CD4-positive, CD25-positive, alpha-beta regulatory T cell (primary cell): ENCODE data around the gene TDG. TPM values are rescaled to one million over a fixed set of nuclear protein-coding genes. Genes with fewer than 3 reads are reported as not detected.

Experiments used
- ATAC-seq, 2 donors: fragments of 150-1000 bp; cut with Tn5 transposase; one replicate each; pipeline ENCODE4 v1.10.0; 2021; ENCODE audit warnings: low read depth in 2 of 2, moderate number of reproducible peaks in 2 of 2, moderate library complexity in 1 of 2
- DNase-seq, 3 donors: peaks; one replicate each; pipeline versions ENCODE4 v3.0.0 to v3.0.0-alpha.2; 2012 to 2022; ENCODE audit warnings: mixed read lengths in 1 of 3
- H3K27ac ChIP-seq: one replicate; pipeline ENCODE4 v1.7.0; 2013; ENCODE audit warnings: mild to moderate bottlenecking, low read length; ENCODE audit not compliant: insufficient read depth, poor library complexity, severe bottlenecking
- H3K27me3 ChIP-seq: one replicate; pipeline ENCODE4 v1.7.0; 2013; ENCODE audit warnings: low read length; ENCODE audit not compliant: control insufficient read depth, insufficient read depth
- H3K36me3 ChIP-seq: one replicate; pipeline ENCODE4 v1.7.0; 2013; ENCODE audit warnings: mild to moderate bottlenecking, low read length, moderate library complexity; ENCODE audit not compliant: control insufficient read depth, insufficient read depth
- H3K4me1 ChIP-seq: 2 replicates; pipeline ENCODE4 v1.7.0; 2013; ENCODE audit warnings: mild to moderate bottlenecking, low read length; ENCODE audit not compliant: insufficient read depth, control insufficient read depth, poor library complexity, severe bottlenecking
- H3K4me3 ChIP-seq: one replicate; pipeline ENCODE4 v1.7.0; 2013; ENCODE audit warnings: low read depth, mild to moderate bottlenecking, low read length, moderate library complexity
- H3K9me3 ChIP-seq, 2 experiments: 1 replicate in 1 of 2; 2 replicates in 1 of 2; pipeline ENCODE4 v1.7.0; 2013; ENCODE audit warnings: low read length in 2 of 2, mild to moderate bottlenecking in 1 of 2, moderate library complexity in 1 of 2; ENCODE audit not compliant: control insufficient read depth in 2 of 2
- H3K27ac Mint-ChIP-seq, 3 donors: one replicate each; pipeline ENCODE4 v1.8.0; 2020 to 2022; ENCODE audit warnings: mild to moderate bottlenecking in 3 of 3, mixed read lengths in 3 of 3, moderate library complexity in 2 of 3
- H3K27me3 Mint-ChIP-seq: one replicate; pipeline ENCODE4 v1.8.0; 2022; ENCODE audit warnings: mild to moderate bottlenecking, mixed read lengths
- H3K36me3 Mint-ChIP-seq: one replicate; pipeline ENCODE4 v1.8.0; 2020; ENCODE audit warnings: mixed read lengths
- H3K4me1 Mint-ChIP-seq, 4 donors: one replicate each; pipeline ENCODE4 v1.8.0; 2020 to 2022; ENCODE audit warnings: mixed read lengths in 4 of 4, mild to moderate bottlenecking in 1 of 4
- H3K4me3 Mint-ChIP-seq, 4 donors: one replicate each; pipeline ENCODE4 v1.8.0; 2020 to 2022; ENCODE audit warnings: mild to moderate bottlenecking in 4 of 4, mixed read lengths in 4 of 4, moderate library complexity in 3 of 4
- H3K9me3 Mint-ChIP-seq, 7 donors: one replicate each; pipeline ENCODE4 v1.8.0; 2020 to 2022; ENCODE audit warnings: mixed read lengths in 7 of 7, mild to moderate bottlenecking in 3 of 7, moderate library complexity in 2 of 7
- polyA plus RNA-seq, 4 donors: library from polyadenylated mRNA; unstranded; fragments of 300-500 nt; fragmentation: Illumina TruSeq; gene quantifications; one replicate each; pipeline ENCODE4 v1.2.3, GENCODE V29; 2021
- total RNA-seq: library from RNA; stranded (reverse); gene quantifications from one replicate; pipeline ENCODE4 v1.2.3, GENCODE V29; 2022

The TDG gene
- total RNA-seq (26.7 TPM), polyA plus RNA-seq (10 to 100 TPM; 18.6 to 23.0 (median 21.3) TPM)

- peaks cover 5% of the 10 kb centered on the region for H3K36me3 ChIP-seq
- no peaks in the 10 kb centered on the region for H3K9me3 ChIP-seq
- peak within 1 kb of the TSS; percentile 98 to 100 (median 99) for H3K27ac Mint-ChIP-seq
- no peaks in the 10 kb centered on the region for H3K27me3 ChIP-seq
- no peaks in the 10 kb centered on the region for H3K9me3 Mint-ChIP-seq
- peaks cover 10% of the 10 kb centered on the region for H3K36me3 Mint-ChIP-seq
- ATAC-seq = peak; percentile 96
- H3K4me1 Mint-ChIP-seq = peaks cover 32 to 63% (median 44%) of the 10 kb centered on the region in 4 donors
- H3K27me3 Mint-ChIP-seq = no peaks in the 10 kb centered on the region
- peak within 1 kb of the TSS; percentile 96 to 97 (median 97) for H3K4me3 Mint-ChIP-seq
- peak within 1 kb of the TSS; percentile 99 for H3K4me3 ChIP-seq
- DNase-seq = peak; percentile 96 to 99 (median 98)
- H3K27ac ChIP-seq = peak within 1 kb of the TSS; percentile 94
- H3K4me1 ChIP-seq = peaks cover 42% of the 10 kb centered on the region
Measured at GRCh38 chr12:103965590-103966504, at the start of gene TDG. Gene TDG, plus strand, starts transcription at chr12:103965872. Its CDS starts 166 bp downstream, at chr12:103966038.

GRCh38 chr12:103917873-103918272, 47.8 kb upstream of the TDG start:
- Histone ChIP-seq H3K4me3 (no peak overlapping the region), H3K27me3 (peaks cover 1% of the 10 kb centered on the region), H3K4me1 (no peaks in the 10 kb centered on the region), H3K9me3 (no peaks in the 10 kb centered on the region), H3K27ac (no peak overlapping the region), H3K36me3 (no peaks in the 10 kb centered on the region)
- ATAC-seq = no peak
- H3K4me3 Mint-ChIP-seq = no peak overlapping the region
- DNase-seq = no peak
- peaks cover 0 to 4% (median 2%) of the 10 kb centered on the region in 7 donors for H3K9me3 Mint-ChIP-seq
- peaks cover 0 to 2% (median 0%) of the 10 kb centered on the region in 4 donors for H3K4me1 Mint-ChIP-seq
- H3K36me3 Mint-ChIP-seq = no peaks in the 10 kb centered on the region
- H3K27me3 Mint-ChIP-seq = peaks cover 9% of the 10 kb centered on the region
- H3K27ac Mint-ChIP-seq = no peak overlapping the region

GRCh38 chr12:103924761-103925641, 40.7 kb upstream of the TDG start:
- peak overlapping the region in 3 of 4 donors; percentile 40 to 72 (median 50) for H3K4me3 Mint-ChIP-seq
- peaks cover 1% of the 10 kb centered on the region for H3K27me3 Mint-ChIP-seq
- H3K9me3 ChIP-seq = no peaks in the 10 kb centered on the region
- peak in 1 of 2 donors; percentile 3 for ATAC-seq
- peak overlapping the region; percentile 26 for H3K4me3 ChIP-seq
- no peaks in the 10 kb centered on the region for H3K27me3 ChIP-seq
- no peak overlapping the region for H3K27ac ChIP-seq
- H3K27ac Mint-ChIP-seq = peak overlapping the region; percentile 78 to 87 (median 85)
- H3K4me1 Mint-ChIP-seq = peaks cover 16 to 40% (median 23%) of the 10 kb centered on the region in 4 donors
- H3K36me3 ChIP-seq = no peaks in the 10 kb centered on the region
- peak in 1 of 3 donors; percentile 78 for DNase-seq
- no peaks in the 10 kb centered on the region for H3K36me3 Mint-ChIP-seq
- peaks cover 0 to 1% (median 0%) of the 10 kb centered on the region in 7 donors for H3K9me3 Mint-ChIP-seq
- peaks cover 26% of the 10 kb centered on the region for H3K4me1 ChIP-seq

GRCh38 chr12:103928682-103929045, 37.0 kb upstream of the TDG start:
- H3K36me3 ChIP-seq = peaks cover 11% of the 10 kb centered on the region
- peaks cover 35 to 70% (median 41%) of the 10 kb centered on the region in 4 donors for H3K4me1 Mint-ChIP-seq
- ATAC-seq = no peak
- peak in 2 of 3 donors; percentile 49 to 78 for DNase-seq
- H3K27ac Mint-ChIP-seq = peak overlapping the region; percentile 100
- H3K9me3 ChIP-seq = no peaks in the 10 kb centered on the region
- peaks cover 7% of the 10 kb centered on the region for H3K36me3 Mint-ChIP-seq
- H3K27me3 ChIP-seq = no peaks in the 10 kb centered on the region
- H3K9me3 Mint-ChIP-seq = peaks cover 0 to 3% (median 0%) of the 10 kb centered on the region in 7 donors
- peak overlapping the region; percentile 89 to 98 (median 94) for H3K4me3 Mint-ChIP-seq
- peak overlapping the region; percentile 99 for H3K27ac ChIP-seq
- peaks cover 60% of the 10 kb centered on the region for H3K4me1 ChIP-seq
- H3K27me3 Mint-ChIP-seq = peaks cover 4% of the 10 kb centered on the region
- peak overlapping the region; percentile 91 for H3K4me3 ChIP-seq

GRCh38 chr12:103929046-103929783, 36.5 kb upstream of the TDG start:
- H3K4me1 Mint-ChIP-seq = peaks cover 37 to 69% (median 38%) of the 10 kb centered on the region in 4 donors
- H3K36me3 Mint-ChIP-seq = peaks cover 12% of the 10 kb centered on the region
- DNase-seq (peak; percentile 81 to 95 (median 94)), ATAC-seq (peak; percentile 49 to 51)
- Histone ChIP-seq H3K9me3 (no peaks in the 10 kb centered on the region), H3K27ac (peak overlapping the region; percentile 99), H3K36me3 (peaks cover 17% of the 10 kb centered on the region), H3K4me1 (peaks cover 60% of the 10 kb centered on the region), H3K4me3 (peak overlapping the region; percentile 91), H3K27me3 (no peaks in the 10 kb centered on the region)
- peak overlapping the region; percentile 100 for H3K27ac Mint-ChIP-seq
- H3K27me3 Mint-ChIP-seq = peaks cover 4% of the 10 kb centered on the region
- H3K9me3 Mint-ChIP-seq = peaks cover 0 to 3% (median 0%) of the 10 kb centered on the region in 7 donors
- H3K4me3 Mint-ChIP-seq = peak overlapping the region; percentile 89 to 98 (median 94)

- peak overlapping the region; percentile 89 to 98 (median 94) for H3K4me3 Mint-ChIP-seq
- no peak for ATAC-seq
- Histone ChIP-seq H3K4me1 (peaks cover 59% of the 10 kb centered on the region), H3K27ac (peak overlapping the region; percentile 99), H3K9me3 (no peaks in the 10 kb centered on the region), H3K36me3 (peaks cover 20% of the 10 kb centered on the region), H3K27me3 (no peaks in the 10 kb centered on the region), H3K4me3 (peak overlapping the region; percentile 91)
- no peak for DNase-seq
- H3K27me3 Mint-ChIP-seq = peaks cover 4% of the 10 kb centered on the region
- peaks cover 35 to 68% (median 38%) of the 10 kb centered on the region in 4 donors for H3K4me1 Mint-ChIP-seq
- peak overlapping the region; percentile 100 for H3K27ac Mint-ChIP-seq
- H3K9me3 Mint-ChIP-seq = peaks cover 0 to 3% (median 0%) of the 10 kb centered on the region in 7 donors
- H3K36me3 Mint-ChIP-seq = peaks cover 14% of the 10 kb centered on the region
Measured at GRCh38 chr12:103929784-103930033, 36.0 kb upstream of the TDG start.
